Stimulated activated CD8-positive, alpha-beta memory T cell treated with anti-CD3 and anti-CD28 coated beads, Interleukin-7, amount 100 ng/mL, for 4 hours (primary cell): ENCODE measurements around the gene SRSF10.
"Not testable (repeated sequence)": the region's sequence is repeated elsewhere in the genome, so short reads cannot be mapped to it uniquely, and the experiment has no call there.

ENCODE experiments used
- DNase-seq, 2 donors: peaks; one replicate each; pipeline ENCODE4 v3.0.0-alpha.2; 2020; ENCODE audit warnings: low read depth in 2 of 2

The SRSF10 gene

GRCh38 chr1:23997812-23998211 is 17.7 kb upstream of the SRSF10 start:
- DNase-seq = no peak

DNA sequence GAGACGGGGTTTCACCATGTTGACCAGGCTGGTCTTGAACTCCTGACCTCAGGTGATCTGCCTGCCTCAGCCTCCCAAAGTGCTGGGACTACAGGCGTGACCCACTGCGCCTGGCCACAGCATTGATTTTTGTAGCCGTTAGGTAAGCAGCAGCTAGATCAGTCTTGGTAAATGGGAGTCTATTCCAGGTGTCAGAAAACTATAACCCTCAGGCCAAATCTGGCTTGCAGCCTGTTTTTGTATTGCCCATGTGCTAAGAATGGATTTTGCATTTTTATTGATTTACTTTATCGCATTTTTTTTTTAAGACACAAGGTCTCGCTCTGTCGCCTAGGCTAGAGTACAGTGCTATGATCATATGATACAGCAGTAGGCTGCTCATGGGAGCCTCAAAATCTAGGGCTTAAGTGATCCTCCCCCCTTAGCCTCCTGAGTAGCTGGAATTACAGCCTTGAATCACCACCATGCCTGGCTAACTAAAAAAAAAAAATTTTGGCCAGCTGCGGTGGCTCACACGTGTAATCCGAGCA is 16.6 kb upstream of the SRSF10 start:
- DNase-seq = no peak

GRCh38 chr1:23995431-23995837 is 15.3 kb upstream of the SRSF10 start:
- DNase-seq = no peak

DNA sequence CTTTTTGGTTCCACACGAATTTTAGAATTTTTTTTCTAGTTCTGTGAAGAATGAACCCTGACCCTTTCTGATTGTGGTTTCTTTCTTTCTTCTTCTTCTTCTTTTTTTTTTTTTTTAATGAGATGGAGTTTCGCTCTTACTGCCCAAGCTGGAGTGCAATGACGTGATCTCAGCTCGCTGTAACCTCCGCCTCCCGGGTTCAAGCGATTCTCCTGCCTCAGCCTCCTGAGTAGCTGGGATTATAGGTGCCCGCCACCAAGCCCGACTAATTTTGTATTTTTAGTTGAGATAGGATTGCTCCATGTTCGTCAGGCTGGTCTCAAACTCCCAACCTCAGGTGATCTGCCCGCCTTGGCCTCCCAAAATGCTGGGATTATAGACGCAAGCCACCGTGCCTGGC is 11.9 kb upstream of the SRSF10 start:
- DNase-seq = not testable (repeated sequence)

DNA sequence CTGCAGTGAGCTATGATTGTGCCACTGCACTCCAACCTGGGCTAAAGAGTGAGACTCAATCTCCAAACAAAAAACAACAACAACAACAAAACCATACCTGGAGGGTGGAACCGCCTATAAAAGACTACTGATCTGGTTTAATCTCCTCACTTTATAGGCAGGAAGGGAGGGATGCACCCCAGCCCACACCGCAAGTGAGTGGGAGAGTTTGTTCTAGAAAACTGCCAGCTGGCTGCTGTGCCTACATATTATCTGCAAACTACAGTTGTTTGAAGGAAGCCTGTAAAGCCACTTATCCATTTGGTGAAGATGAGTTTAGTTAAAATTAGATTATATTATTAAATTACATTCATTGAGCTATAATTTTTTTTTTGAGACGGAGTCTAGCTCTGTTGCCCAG is 9.1 kb upstream of the SRSF10 start:
- DNase-seq = no peak

DNA sequence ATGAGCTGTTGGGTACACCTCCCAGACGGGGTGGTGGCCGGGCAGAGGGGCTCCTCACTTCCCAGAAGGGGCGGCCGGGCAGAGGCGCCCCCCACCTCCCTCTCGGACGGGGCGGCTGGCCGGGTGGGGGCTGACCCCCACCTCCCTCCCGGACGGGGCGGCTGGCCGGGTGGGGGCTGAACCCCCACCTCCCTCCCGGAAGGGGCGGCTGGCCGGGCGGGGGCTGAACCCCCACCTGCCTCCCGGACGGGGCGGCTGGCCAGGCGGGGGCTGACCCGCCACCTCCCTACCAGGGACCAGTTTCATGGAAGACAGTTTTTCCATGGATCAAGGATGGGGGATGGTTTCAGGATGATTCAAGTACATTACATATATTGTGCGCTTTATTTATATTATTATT is 6.9 kb upstream of the SRSF10 start:
- not testable (repeated sequence) for DNase-seq

DNA sequence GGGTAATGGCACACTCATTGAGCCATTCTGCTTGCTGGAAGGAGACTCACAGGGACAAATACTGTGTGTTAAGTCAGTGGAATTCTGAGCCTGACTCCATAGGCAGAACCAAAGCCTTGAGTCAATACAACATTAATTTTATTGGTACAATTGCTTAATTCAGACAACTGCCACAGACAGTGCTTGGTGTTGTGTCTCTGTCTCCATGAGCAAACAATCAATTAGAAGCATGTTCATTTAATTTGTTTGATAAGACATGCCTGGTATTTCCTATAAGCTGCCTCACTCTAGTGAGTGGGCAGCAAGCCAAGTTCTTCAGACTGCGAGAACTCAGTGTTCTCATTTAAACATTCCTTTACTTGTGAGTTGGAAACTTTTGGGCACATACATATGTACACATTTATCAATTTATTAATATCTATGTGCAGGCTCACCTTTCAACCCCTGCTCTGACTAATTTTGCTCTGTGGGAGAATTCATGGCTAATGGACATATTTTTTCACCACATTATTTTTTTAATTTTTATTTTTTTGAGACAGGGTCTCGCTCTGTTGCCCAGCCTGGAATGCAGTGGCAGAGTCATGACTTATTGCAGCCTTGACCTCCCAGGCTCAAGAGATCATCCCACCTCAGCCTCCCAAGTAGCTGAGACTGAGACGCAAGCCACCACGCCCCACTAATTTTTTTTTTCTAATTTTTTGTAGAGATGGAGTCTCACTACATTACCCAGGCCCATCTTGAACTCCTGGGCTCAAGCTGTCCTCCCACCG is 4.5 kb upstream of the SRSF10 start:
- no peak for DNase-seq

- peak in 1 of 2 donors; percentile 11 for DNase-seq
Measured at GRCh38 chr1:23980728-23981070, 572 bp upstream of the SRSF10 start.

- no peak for DNase-seq
Measured at GRCh38 chr1:23979387-23979880, 693 bp downstream of the SRSF10 start.

DNA sequence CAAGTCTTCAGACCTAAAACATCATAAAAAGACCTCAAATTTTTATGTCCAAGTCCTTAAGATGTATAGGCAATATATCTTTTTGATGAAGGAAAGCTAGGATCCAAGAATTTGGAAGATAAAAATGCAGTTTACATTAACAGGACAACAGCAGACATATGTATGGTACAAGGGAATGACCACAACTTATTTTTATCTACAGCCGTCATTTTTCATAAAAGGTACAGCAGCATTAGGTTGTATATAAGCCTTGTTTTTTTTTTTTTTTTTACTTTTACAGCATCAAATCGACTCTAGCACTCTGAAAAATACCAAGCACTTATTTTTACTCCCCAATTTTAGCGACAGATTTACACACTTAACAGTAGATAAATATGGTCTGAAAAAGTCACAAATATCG is 1.3 kb downstream of the SRSF10 start:
- no peak for DNase-seq

- DNase-seq = no peak
Measured at GRCh38 chr1:23977854-23978191, 2.3 kb downstream of the SRSF10 start.

GRCh38 chr1:23977187-23977853 is 2.8 kb downstream of the SRSF10 start:
- no peak for DNase-seq

GRCh38 chr1:23967871-23968270 is 12.3 kb downstream of the SRSF10 start:
- DNase-seq = no peak

DNA sequence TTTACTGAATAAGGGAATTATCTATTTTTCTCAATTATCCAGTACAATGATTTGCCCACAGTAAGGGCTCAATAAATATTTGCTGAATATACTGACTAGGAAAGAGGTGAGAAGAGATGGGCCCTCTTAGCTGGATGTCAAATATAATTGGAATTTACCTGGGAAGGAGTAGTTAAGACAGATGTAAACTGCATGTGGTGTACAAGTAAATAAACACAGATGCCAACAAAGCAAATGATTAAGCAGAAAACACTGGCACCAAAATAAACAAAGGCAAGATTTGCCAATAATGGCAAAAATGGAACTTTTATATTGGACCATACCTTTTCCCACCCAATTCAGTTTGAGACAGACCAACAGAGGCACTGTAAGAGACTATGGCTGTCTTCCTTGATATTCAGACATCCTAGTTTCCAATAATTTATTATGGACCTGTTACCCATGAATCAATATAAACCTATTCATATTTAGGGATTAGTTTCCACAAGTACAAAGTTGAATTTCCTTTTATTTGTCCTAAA is 13.1 kb downstream of the SRSF10 start:
- DNase-seq = no peak

DNA sequence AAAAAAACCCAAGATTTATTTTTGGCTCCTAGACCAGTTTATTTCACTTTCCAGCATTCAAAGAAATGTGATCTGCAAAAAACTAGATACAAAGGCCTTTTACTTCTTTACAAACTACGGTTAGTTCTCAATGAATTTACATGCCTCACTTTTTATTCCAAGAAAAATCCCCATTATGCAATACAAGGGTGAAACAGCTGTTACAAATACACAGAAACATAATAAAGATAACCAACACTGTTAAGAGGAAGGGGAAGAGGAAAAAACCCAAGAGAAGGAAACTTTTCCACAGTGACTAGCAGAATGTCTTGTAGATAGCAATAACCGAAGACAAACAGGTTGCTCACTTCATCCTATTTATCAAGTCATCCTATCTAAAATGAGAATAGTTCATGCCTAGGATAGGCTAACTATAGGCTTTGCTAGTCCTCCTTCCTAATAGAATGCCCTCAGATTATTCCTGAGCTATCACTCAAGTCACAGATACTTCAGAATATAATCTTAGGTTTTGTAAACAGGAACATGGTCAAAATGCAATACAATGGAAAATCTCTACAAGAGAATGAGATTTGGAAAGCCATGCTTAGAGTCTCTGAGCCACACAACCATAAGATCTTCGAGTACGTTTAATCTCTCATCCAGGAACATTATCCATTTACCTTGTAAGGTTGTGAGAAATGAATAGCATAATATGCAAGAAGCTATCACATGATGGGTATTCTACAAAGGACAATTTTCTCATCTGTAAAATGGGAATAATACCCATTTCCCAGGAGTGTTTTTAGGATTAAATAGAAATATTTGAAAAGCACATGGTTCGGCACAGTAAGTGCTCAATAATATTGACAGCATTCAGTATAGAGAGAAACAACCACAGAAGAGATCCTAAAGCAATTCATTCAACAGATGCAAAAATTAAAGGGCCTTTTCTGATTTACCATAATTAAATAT is 15.1 kb downstream of the SRSF10 start:
- no peak for DNase-seq

DNA sequence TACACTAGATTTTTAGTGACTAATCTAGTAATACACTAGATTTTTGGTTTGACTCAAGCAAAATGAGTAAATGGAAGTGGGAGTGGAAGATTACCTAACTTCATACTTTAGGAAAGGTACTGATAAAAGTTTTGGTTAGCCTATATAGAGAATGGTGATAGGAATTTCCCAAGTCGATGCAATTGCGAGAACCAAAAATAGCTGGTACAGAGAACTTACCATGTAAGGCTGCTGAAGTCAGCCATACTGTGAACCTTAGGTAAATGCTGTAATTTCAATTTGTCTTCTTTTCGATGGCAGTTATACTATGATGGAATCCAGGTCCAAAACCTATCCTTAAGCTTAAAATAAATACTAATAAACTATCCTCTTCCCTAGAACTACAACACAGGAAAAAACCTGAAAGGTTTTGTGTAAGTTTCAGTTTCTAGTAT is 15.9 kb downstream of the SRSF10 start:
- DNase-seq = no peak

GRCh38 chr1:23963617-23964234 is 16.4 kb downstream of the SRSF10 start:
- no peak for DNase-seq

DNA sequence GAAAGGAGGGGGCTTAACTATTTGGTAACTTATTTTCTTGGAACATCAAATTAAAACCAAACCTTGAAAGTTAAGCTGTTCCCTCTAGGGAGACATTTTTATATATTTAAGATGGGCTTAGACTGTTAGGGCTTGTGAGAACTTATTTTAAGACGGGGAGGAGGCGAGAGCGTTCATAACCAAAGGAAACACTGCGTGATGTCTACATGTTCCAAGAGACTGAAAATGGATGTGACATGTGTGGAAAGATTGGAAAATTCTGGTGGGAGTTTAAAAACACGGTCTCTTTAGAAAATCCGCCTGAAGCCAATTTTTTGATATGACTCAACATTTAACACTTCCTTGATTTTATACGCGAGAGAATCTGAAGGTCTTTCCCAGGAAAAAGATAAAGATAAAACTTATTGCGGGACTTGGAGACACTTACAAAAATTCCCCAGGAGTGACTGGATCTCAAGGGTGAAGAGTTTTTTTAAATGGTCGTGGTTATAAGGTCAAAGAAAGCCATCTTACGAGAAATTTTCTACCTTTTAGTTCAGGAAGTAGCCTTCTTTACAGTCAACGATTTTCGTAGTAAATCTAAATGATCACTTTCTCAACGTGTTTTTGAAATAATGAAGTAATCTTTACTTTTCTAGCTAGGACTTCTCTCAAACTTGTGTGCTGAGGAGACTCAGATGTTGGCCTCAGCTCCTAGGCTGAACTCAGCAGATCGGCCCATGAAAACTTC is 19.7 kb downstream of the SRSF10 start:
- no peak for DNase-seq

DNA sequence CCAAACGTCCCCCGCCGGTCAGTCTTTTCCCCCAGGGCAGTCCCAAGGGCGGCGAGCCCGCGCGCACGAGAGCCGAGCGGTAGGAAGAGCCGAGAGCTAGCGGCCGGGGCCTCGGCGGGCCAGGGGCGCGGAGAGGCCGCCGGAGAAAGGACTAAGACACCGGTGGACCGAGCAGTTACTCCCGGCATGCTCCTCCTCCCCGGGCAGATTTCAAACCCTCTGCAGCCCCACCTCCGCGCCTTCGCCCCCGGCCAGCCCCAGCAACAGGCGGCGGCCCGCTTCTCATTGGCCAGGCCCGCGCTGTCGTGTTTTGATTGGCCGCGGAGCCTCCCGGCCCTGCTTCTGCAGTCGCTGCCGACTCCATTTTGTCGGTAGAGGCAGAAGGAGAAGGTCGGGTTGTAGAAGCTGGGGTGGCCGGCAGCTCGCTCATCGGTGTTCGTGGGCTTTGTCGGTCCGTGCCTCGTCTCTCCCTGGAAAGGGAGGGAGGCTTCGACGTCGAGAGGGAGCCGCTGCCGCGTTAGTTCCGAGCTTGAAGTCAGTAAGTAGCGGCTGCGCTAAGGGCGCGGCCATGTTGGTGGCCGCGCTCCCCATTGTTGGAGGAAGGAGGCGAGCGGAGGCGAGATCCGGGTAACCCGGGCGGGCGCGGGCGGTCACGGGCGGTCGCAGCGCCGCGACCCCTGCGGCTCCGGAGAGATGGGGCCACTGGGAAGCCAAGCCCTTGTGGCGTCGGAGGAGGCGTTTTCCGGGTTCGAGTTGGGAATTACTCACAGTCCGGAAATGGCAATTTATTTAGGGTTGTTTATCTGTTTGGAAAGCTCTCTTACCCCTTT is 20.5 kb downstream of the SRSF10 start, which contains the start of gene PNRC2:
Gene PNRC2 (plus strand): TSS at position 368 of the 830 bp plus-strand sequence. CDS start 1,630 bp downstream, outside the sequence.
- peak; percentile 91 to 97 for DNase-seq
